H9 (cell line): ENCODE data around the gene LONP2. TPM values are rescaled to one million over a fixed set of nuclear protein-coding genes. Genes with fewer than 3 reads are reported as not detected.

Source experiments
- DNase-seq: peaks from one replicate; pipeline ENCODE4 v3.0.0-alpha.2; 2017
- H2AFZ ChIP-seq: one replicate; pipeline ENCODE4 v1.6.1; 2013; ENCODE audit warnings: mild to moderate bottlenecking, low read length, control low read depth, moderate library complexity
- H2AK5ac ChIP-seq: 2 replicates; pipeline ENCODE4 v1.6.1; 2013; ENCODE audit warnings: low read length, control low read depth, mixed read lengths; ENCODE audit not compliant: insufficient read length
- H2BK120ac ChIP-seq: one replicate; pipeline ENCODE4 v1.6.1; 2013; ENCODE audit warnings: low read depth, mild to moderate bottlenecking, low read length, control low read depth, inconsistent platforms; ENCODE audit not compliant: poor library complexity, severe bottlenecking
- H2BK12ac ChIP-seq: 2 replicates; pipeline ENCODE4 v1.6.1; 2013; ENCODE audit warnings: low read length, control low read depth, mixed read lengths, low read depth; ENCODE audit not compliant: insufficient read length
- H2BK15ac ChIP-seq: 2 replicates; pipeline ENCODE4 v1.6.1; 2013; ENCODE audit warnings: low read depth, low read length, control low read depth
- H2BK20ac ChIP-seq: one replicate; pipeline ENCODE4 v1.6.1; 2013; ENCODE audit warnings: low read depth, mild to moderate bottlenecking, low read length, control low read depth, inconsistent platforms; ENCODE audit not compliant: poor library complexity, severe bottlenecking
- H2BK5ac ChIP-seq: 2 replicates; pipeline ENCODE4 v1.6.1; 2013; ENCODE audit warnings: low read length, control low read depth, mixed read lengths; ENCODE audit not compliant: insufficient read length
- H3K14ac ChIP-seq: 2 replicates; pipeline ENCODE4 v1.6.1; 2013; ENCODE audit warnings: low read length, control low read depth; ENCODE audit not compliant: insufficient read depth
- H3K18ac ChIP-seq: 2 replicates; pipeline ENCODE4 v1.6.1; 2013; ENCODE audit warnings: low read depth, mild to moderate bottlenecking, mixed read lengths, low read length, control low read depth; ENCODE audit not compliant: insufficient read length
- H3K23ac ChIP-seq: 2 replicates; pipeline ENCODE4 v1.6.1; 2013; ENCODE audit warnings: low read length, control low read depth, mixed read lengths, low read depth; ENCODE audit not compliant: insufficient read length
- H3K23me2 ChIP-seq: 2 replicates; pipeline ENCODE4 v1.6.1; 2013; ENCODE audit warnings: low read depth, mild to moderate bottlenecking, mixed read lengths, low read length, control low read depth; ENCODE audit not compliant: insufficient read length, poor library complexity, severe bottlenecking
- H3K27ac ChIP-seq: 2 replicates; pipeline ENCODE4 v1.5.1; 2013; ENCODE audit warnings: low read length, control low read depth, mixed read lengths, low read depth; ENCODE audit not compliant: insufficient read length
- H3K27me3 ChIP-seq: 2 replicates; pipeline ENCODE4 v1.6.1; 2013; ENCODE audit warnings: low read length, control low read depth, inconsistent platforms; ENCODE audit not compliant: insufficient read depth
- H3K4ac ChIP-seq: 2 replicates; pipeline ENCODE4 v1.6.1; 2013; ENCODE audit warnings: low read depth, mild to moderate bottlenecking, control low read depth, inconsistent platforms, low read length, moderate library complexity
- H3K4me1 ChIP-seq: 2 replicates; pipeline ENCODE4 v1.6.1; 2013; ENCODE audit warnings: low read length, control low read depth, inconsistent platforms; ENCODE audit not compliant: insufficient read depth
- H3K4me2 ChIP-seq: 2 replicates; pipeline ENCODE4 v1.6.1; 2013; ENCODE audit warnings: low read length, control low read depth, mixed read lengths; ENCODE audit not compliant: insufficient read length, insufficient read depth
- H3K56ac ChIP-seq: 2 replicates; pipeline ENCODE4 v1.6.1; 2013; ENCODE audit warnings: low read depth, mild to moderate bottlenecking, mixed read lengths, low read length, control low read depth; ENCODE audit not compliant: insufficient read length
- H3K79me1 ChIP-seq: 2 replicates; pipeline ENCODE4 v1.6.1; 2013; ENCODE audit warnings: low read depth, mild to moderate bottlenecking, moderate library complexity, low read length, control low read depth, inconsistent platforms; ENCODE audit not compliant: insufficient read depth, poor library complexity, severe bottlenecking
- H3K79me2 ChIP-seq: 2 replicates; pipeline ENCODE4 v1.6.1; 2013; ENCODE audit warnings: low read length, control low read depth, inconsistent platforms; ENCODE audit not compliant: insufficient read depth
- H3K9ac ChIP-seq: 2 replicates; pipeline ENCODE4 v1.6.1; 2013; ENCODE audit warnings: low read length, control low read depth, mixed read lengths; ENCODE audit not compliant: insufficient read length; ENCODE audit errors: extremely low read depth
- H3K9me3 ChIP-seq: one replicate; pipeline ENCODE4 v1.6.1; 2013; ENCODE audit warnings: low read depth, low read length, inconsistent platforms; ENCODE audit not compliant: control insufficient read depth
- H3T11ph ChIP-seq: one replicate; pipeline ENCODE4 v1.6.1; 2013; ENCODE audit warnings: mild to moderate bottlenecking, low read length, control low read depth, inconsistent platforms
- H4K20me1 ChIP-seq: one replicate; pipeline ENCODE4 v1.6.1; 2013; ENCODE audit not compliant: control insufficient read depth, insufficient read length, insufficient read depth
- H4K5ac ChIP-seq: 2 replicates; pipeline ENCODE4 v1.6.1; 2013; ENCODE audit warnings: low read depth, mild to moderate bottlenecking, mixed read lengths, low read length, control low read depth; ENCODE audit not compliant: insufficient read length
- H4K8ac ChIP-seq: replicated peaks from 2 replicates; pipeline ENCODE4 v1.6.1; 2013; ENCODE audit warnings: low read length, control low read depth, mixed read lengths, low read depth; ENCODE audit not compliant: insufficient read length
- H4K91ac ChIP-seq: 2 replicates; pipeline ENCODE4 v1.6.1; 2013; ENCODE audit warnings: low read depth, mild to moderate bottlenecking, moderate library complexity, mixed read lengths, low read length, control low read depth; ENCODE audit not compliant: insufficient read length
- H3K27ac Mint-ChIP-seq, 3 experiments: 2 replicates in 2 of 3; 3 replicates in 1 of 3; pipeline ENCODE4 v1.8.0; 2020 to 2021; ENCODE audit warnings: mixed read lengths in 3 of 3, mild to moderate bottlenecking in 1 of 3, moderate library complexity in 1 of 3
- H3K27me3 Mint-ChIP-seq: 2 replicates; pipeline ENCODE4 v1.8.0; 2021; ENCODE audit warnings: low read depth, mild to moderate bottlenecking, moderate library complexity, mixed read lengths
- H3K36me3 Mint-ChIP-seq, 3 experiments: 2 replicates in 2 of 3; 3 replicates in 1 of 3; pipeline ENCODE4 v1.8.0; 2020 to 2021; ENCODE audit warnings: low read depth in 3 of 3, mixed read lengths in 3 of 3; ENCODE audit not compliant: insufficient read depth in 1 of 3
- H3K4me1 Mint-ChIP-seq, 2 experiments: 2 replicates each; pipeline ENCODE4 v1.8.0; 2020; ENCODE audit warnings: mixed read lengths in 2 of 2
- H3K4me3 Mint-ChIP-seq, 2 experiments: 2 replicates in 1 of 2; 3 replicates in 1 of 2; pipeline ENCODE4 v1.8.0; 2020 to 2021; ENCODE audit warnings: mild to moderate bottlenecking in 2 of 2, mixed read lengths in 2 of 2, moderate library complexity in 1 of 2
- H3K9me3 Mint-ChIP-seq, 2 experiments: 2 replicates in 1 of 2; 3 replicates in 1 of 2; pipeline ENCODE4 v1.8.0; 2020; ENCODE audit warnings: mild to moderate bottlenecking in 2 of 2, mixed read lengths in 2 of 2, moderate library complexity in 1 of 2
- CTCF ChIP-seq: fragments of 200-600 bp; sonication (generic); conservative IDR thresholded peaks from 3 replicates; pipeline ENCODE4 v1.8.0; 2021; ENCODE audit warnings: antibody characterized with exemption, mild to moderate bottlenecking
- WGBS: extraction: QIAGEN DNeasy Blood & Tissue Kit; methylation state at CpG from one replicate; pipeline ENCODE4 v1.1.7; 2013; ENCODE audit warnings: missing lambda C conversion rate, low lambda C conversion rate, mixed read lengths; ENCODE audit not compliant: insufficient read length; ENCODE audit errors: extremely low coverage; 5-methylcytosine and 5-hydroxymethylcytosine counted together
- total RNA-seq: library from RNA; stranded (reverse); gene quantifications from 2 replicates; pipeline ENCODE4 v1.2.1, GENCODE V29; 2021

Gene LONP2
- total RNA-seq, 1 experiment from 2014 or later, result 27.8 TPM

GRCh38 chr16:48318630-48319029 lies 74.5 kb downstream of the LONP2 start:
- H2AFZ ChIP-seq, result no peak overlapping the region
- no peak overlapping the region for H2AK5ac ChIP-seq
- no peak overlapping the region for H2BK5ac ChIP-seq
- H3K27me3 ChIP-seq, result no peaks in the 10 kb centered on the region
- H3K4me1 Mint-ChIP-seq, result peaks cover 3 to 18% of the 10 kb centered on the region in 2 experiments; a peak in 2 of 4 replicates
- H3T11ph ChIP-seq, result no peak overlapping the region
- no peak overlapping the region for H2BK12ac ChIP-seq
- no peak overlapping the region for H3K23ac ChIP-seq
- H2BK15ac ChIP-seq, result no peak overlapping the region
- WGBS, result no CpG with 5 or more reads among the region's 4 CpGs
- DNase-seq, result peak; percentile 81
- no peak overlapping the region for H4K8ac ChIP-seq
- no peaks in the 10 kb centered on the region for H3K27me3 Mint-ChIP-seq
- no peak overlapping the region for H3K18ac ChIP-seq
- peaks cover 6 to 9% (median 8%) of the 10 kb centered on the region in 3 experiments for H3K36me3 Mint-ChIP-seq
- peaks cover 0 to 2% of the 10 kb centered on the region in 2 experiments; a peak in 1 of 5 replicates for H3K9me3 Mint-ChIP-seq
- H4K91ac ChIP-seq, result no peak overlapping the region
- no peak overlapping the region for H3K9ac ChIP-seq
- H3K4me3 Mint-ChIP-seq, result peak overlapping the region in 1 of 2 experiments; percentile 50; a peak in 2 of 5 replicates
- no peaks in the 10 kb centered on the region for H3K23me2 ChIP-seq
- no peak overlapping the region for H3K4me2 ChIP-seq
- H3K27ac Mint-ChIP-seq, result peak overlapping the region; percentile 42 to 94 (median 77)
- no peak overlapping the region for H3K4ac ChIP-seq
- peak overlapping the region; percentile 83 for H3K27ac ChIP-seq
- H3K4me1 ChIP-seq, result peaks cover 3% of the 10 kb centered on the region; the same call in 1 of the 2 replicates
- no peak overlapping the region for H3K56ac ChIP-seq
- no peak overlapping the region for H2BK20ac ChIP-seq
- H3K79me2 ChIP-seq, result no peaks in the 10 kb centered on the region
- no peak overlapping the region for H2BK120ac ChIP-seq
- no peaks in the 10 kb centered on the region for H3K79me1 ChIP-seq
- H3K14ac ChIP-seq, result no peak overlapping the region
- no peaks in the 10 kb centered on the region for H3K9me3 ChIP-seq
- H4K5ac ChIP-seq, result no peak overlapping the region
- TF ChIP-seq CTCF, result no peak
- H4K20me1 ChIP-seq, result no peaks in the 10 kb centered on the region
